Caco-2 (cell line): Measurements from ENCODE around the gene DENND6B. TPM values are rescaled to one million over a fixed set of nuclear protein-coding genes. Genes with fewer than 3 reads are reported as not detected.

Experiments used
- BruUV-seq: library from RNA; stranded (reverse); fragments of 400-500 nt; replicated peaks from 2 replicates; lab custom pipeline; 2021; lab: Mats Ljungman, UMichigan
- CTCF ChIA-PET: fragments of 300-600 bp; sonication (Branson Sonifier 250); formaldehyde crosslinking; loops from one replicate; lab custom pipeline; 2022; ENCODE audit warnings: antibody characterized with exemption; lab: Charles Lee
- POLR2A ChIA-PET: fragments of 300-600 bp; sonication (Branson Sonifier 250); formaldehyde crosslinking; loops from one replicate; lab custom pipeline; 2022; ENCODE audit warnings: antibody characterized with exemption; lab: Charles Lee
- DNase-seq, 2 experiments: peaks; one replicate each; pipeline versions ENCODE4 v3.0.0 to v3.0.0-alpha.2; 2020 to 2022
- H3K27me3 ChIP-seq: replicated peaks from 2 replicates; pipeline ENCODE4 v1.6.0; 2011; ENCODE audit warnings: low read length; ENCODE audit not compliant: control insufficient read depth, insufficient read depth
- H3K36me3 ChIP-seq: 2 replicates; pipeline ENCODE4 v1.5.1; 2011; ENCODE audit warnings: low read length; ENCODE audit not compliant: control insufficient read depth, insufficient read depth
- H3K4me1 ChIP-seq: fragments of 250-450 bp; sonication (Bioruptor Pico); 2 replicates; pipeline ENCODE4 v1.5.1; 2020; ENCODE audit warnings: mild to moderate bottlenecking
- H3K4me3 ChIP-seq: 2 replicates; pipeline ENCODE4 v1.5.1; 2011; ENCODE audit warnings: low read depth, mild to moderate bottlenecking, control low read depth, low read length
- H3K9me3 ChIP-seq: fragments of 250-450 bp; sonication (Bioruptor Pico); 2 replicates; pipeline ENCODE4 v1.5.1; 2020; ENCODE audit warnings: mild to moderate bottlenecking, moderate library complexity
- H3K27ac Mint-ChIP-seq: one replicate; pipeline ENCODE4 v1.8.0; 2022; ENCODE audit warnings: mixed read lengths; ENCODE audit not compliant: unreplicated experiment
- H3K27me3 Mint-ChIP-seq: one replicate; pipeline ENCODE4 v1.8.0; 2022; ENCODE audit warnings: mixed read lengths; ENCODE audit not compliant: insufficient read depth, unreplicated experiment
- H3K36me3 Mint-ChIP-seq: one replicate; pipeline ENCODE4 v1.8.0; 2022; ENCODE audit warnings: mild to moderate bottlenecking, mixed read lengths; ENCODE audit not compliant: insufficient read depth, unreplicated experiment
- H3K4me1 Mint-ChIP-seq: one replicate; pipeline ENCODE4 v1.8.0; 2022; ENCODE audit warnings: low read depth, mixed read lengths; ENCODE audit not compliant: unreplicated experiment
- H3K4me3 Mint-ChIP-seq: one replicate; pipeline ENCODE4 v1.8.0; 2022; ENCODE audit warnings: mild to moderate bottlenecking, moderate library complexity, mixed read lengths; ENCODE audit not compliant: unreplicated experiment
- H3K9me3 Mint-ChIP-seq: one replicate; pipeline ENCODE4 v1.8.0; 2022; ENCODE audit warnings: mixed read lengths; ENCODE audit not compliant: unreplicated experiment
- intact Hi-C: fragments of 100-400 bp; cut with micrococcal nuclease; formaldehyde crosslinking; loops from one replicate; pipeline ENCODE4 v1.10.0; 2022; ENCODE audit not compliant: unreplicated experiment
- total RNA-seq: library from RNA; stranded (reverse); gene quantifications from 2 replicates; pipeline ENCODE4 v1.2.3, GENCODE V29; 2022
- TF ChIP-seq, protein P1 (sequence below), 2 experiments: fragments of 200-600 bp in 1 of 2; IDR thresholded peaks; 1 replicate in 1 of 2; 2 replicates in 1 of 2; pipeline versions ENCODE4 v1.5.1 to v1.8.0; 2011 to 2022; ENCODE audit warnings: antibody characterized with exemption in 1 of 2, control low read depth in 1 of 2, inconsistent platforms in 1 of 2, low read depth in 1 of 2, low read length in 1 of 2, mild to moderate bottlenecking in 1 of 2, moderate library complexity in 1 of 2; ENCODE audit not compliant: insufficient read depth in 1 of 2, severe bottlenecking in 1 of 2, unreplicated experiment in 1 of 2

The DENND6B gene
- total RNA-seq, 1 experiment from 2014 or later: 3.4 TPM

DNA sequence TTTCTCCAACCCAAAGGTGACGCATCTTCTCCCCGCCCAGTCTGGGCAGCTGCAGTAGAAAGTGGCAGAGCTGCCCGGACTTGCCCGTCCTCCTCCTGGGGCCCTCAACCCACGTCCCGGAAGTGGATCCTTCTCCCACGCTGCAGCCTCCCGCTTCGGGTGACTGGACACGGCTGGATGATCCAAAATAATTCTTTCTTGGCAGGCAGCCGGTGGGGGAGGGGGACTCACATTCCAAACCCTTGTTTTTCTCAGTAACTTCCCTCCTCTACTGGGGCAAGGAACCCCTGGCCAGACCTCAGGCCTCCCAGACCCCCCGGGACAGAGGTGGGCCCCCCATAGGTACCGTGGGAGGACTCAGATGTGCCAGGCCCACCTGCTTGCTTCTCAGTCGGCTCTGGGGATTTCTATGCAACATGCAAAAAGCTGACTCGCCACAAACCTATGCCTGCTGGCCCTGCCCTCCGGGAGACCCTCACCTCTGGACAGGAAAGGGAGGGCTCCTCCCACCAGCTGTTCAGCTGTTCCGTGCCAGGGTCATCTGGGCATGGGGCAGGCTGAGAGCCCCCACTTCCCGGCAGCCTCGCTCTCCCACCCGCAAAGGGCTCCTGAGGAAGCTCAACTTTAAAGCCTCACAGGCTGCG, 20.8 kb downstream of the DENND6B start:
- POLR2A ChIA-PET: interaction anchor here (2.6 kb wide), 1 partner anchor 12 kb away, joined by 25 read pairs; no protein-coding TSS in a partner anchor

DNA sequence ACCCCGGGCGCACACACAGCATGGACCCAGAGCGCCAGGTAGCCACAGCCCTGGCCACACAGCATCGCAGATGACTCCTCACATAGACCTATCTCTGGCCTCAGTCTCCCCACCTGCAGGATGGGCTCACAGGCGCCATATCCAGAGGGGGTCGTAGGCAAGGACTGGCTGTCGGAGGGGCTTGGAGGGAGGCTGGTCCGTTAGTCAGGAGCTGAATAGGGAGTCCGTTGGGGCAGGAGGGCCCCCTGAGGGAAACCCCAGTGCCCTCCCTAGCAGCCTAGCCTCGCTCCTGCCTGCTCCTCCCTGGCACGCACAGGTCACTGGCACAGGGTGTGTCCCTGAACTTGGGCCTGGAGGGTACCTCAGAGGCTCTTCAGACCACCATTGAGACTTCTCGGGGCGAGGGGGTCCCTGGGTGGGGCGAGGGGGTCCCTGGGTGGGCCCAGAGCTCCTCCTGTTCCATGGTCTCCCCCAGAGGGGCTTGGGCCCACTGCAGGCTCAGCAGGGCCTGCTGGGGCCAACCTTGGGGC, 21.4 kb downstream of the DENND6B start:
- peak overlapping the region; percentile 53 for H3K27ac Mint-ChIP-seq
- BruUV-seq: TSS peak; percentile 20
- H3K36me3 ChIP-seq: peaks cover 2% of the 10 kb centered on the region
- H3K4me3 Mint-ChIP-seq: peak overlapping the region; percentile 71
- no peaks in the 10 kb centered on the region for H3K9me3 Mint-ChIP-seq
- ChIA-PET CTCF (interaction anchor here (1.8 kb wide), 1 partner anchor 11 kb away, joined by 8 read pairs; no protein-coding TSS in a partner anchor), POLR2A (interaction anchor here (2.6 kb wide), 1 partner anchor 12 kb away, joined by 25 read pairs; no protein-coding TSS in a partner anchor)
- peaks cover 43% of the 10 kb centered on the region for H3K4me1 ChIP-seq
- no peaks in the 10 kb centered on the region for H3K9me3 ChIP-seq
- no peaks in the 10 kb centered on the region for H3K27me3 Mint-ChIP-seq
- intact Hi-C loops: no loop called here
- H3K36me3 Mint-ChIP-seq: peaks cover 6% of the 10 kb centered on the region
- H3K27me3 ChIP-seq: no peaks in the 10 kb centered on the region
- DNase-seq: no peak
- peaks cover 13% of the 10 kb centered on the region for H3K4me1 Mint-ChIP-seq
- no peak overlapping the region; the same call in 1 of the 2 replicates for H3K4me3 ChIP-seq
- TF ChIP-seq, protein P1, sequence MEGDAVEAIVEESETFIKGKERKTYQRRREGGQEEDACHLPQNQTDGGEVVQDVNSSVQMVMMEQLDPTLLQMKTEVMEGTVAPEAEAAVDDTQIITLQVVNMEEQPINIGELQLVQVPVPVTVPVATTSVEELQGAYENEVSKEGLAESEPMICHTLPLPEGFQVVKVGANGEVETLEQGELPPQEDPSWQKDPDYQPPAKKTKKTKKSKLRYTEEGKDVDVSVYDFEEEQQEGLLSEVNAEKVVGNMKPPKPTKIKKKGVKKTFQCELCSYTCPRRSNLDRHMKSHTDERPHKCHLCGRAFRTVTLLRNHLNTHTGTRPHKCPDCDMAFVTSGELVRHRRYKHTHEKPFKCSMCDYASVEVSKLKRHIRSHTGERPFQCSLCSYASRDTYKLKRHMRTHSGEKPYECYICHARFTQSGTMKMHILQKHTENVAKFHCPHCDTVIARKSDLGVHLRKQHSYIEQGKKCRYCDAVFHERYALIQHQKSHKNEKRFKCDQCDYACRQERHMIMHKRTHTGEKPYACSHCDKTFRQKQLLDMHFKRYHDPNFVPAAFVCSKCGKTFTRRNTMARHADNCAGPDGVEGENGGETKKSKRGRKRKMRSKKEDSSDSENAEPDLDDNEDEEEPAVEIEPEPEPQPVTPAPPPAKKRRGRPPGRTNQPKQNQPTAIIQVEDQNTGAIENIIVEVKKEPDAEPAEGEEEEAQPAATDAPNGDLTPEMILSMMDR (IDR thresholded peaks at IDR 0.05; ENCODE audit: insufficient read depth in 1 of 2, low read depth in 1 of 2, low read length in 1 of 2, severe bottlenecking in 1 of 2, unreplicated experiment in 1 of 2): no peak

More for the DNA sequence above, 20.8 kb downstream of the DENND6B start:
- TF ChIP-seq, protein P1 (IDR thresholded peaks at IDR 0.05; ENCODE audit: insufficient read depth in 1 of 2, low read depth in 1 of 2, low read length in 1 of 2, severe bottlenecking in 1 of 2, unreplicated experiment in 1 of 2): no peak
- Histone ChIP-seq H3K27me3 (no peaks in the 10 kb centered on the region), H3K4me3 (peak overlapping the region; percentile 49), H3K4me1 (peaks cover 39% of the 10 kb centered on the region), H3K9me3 (no peaks in the 10 kb centered on the region), H3K36me3 (peaks cover 2% of the 10 kb centered on the region)
- Mint-ChIP-seq H3K27me3 (no peaks in the 10 kb centered on the region), H3K4me1 (peaks cover 13% of the 10 kb centered on the region), H3K4me3 (peak overlapping the region; percentile 71), H3K27ac (peak overlapping the region; percentile 53), H3K36me3 (peaks cover 6% of the 10 kb centered on the region), H3K9me3 (no peaks in the 10 kb centered on the region)
- no peak for DNase-seq
- no TSS peak for BruUV-seq
- CTCF ChIA-PET: interaction anchor here (0.6 to 1.5 kb wide), 4 partner anchors 12 to 396 kb away, joined by 3 to 6 read pairs (median 4); no protein-coding TSS in a partner anchor
- intact Hi-C loops: no loop called here

DNA sequence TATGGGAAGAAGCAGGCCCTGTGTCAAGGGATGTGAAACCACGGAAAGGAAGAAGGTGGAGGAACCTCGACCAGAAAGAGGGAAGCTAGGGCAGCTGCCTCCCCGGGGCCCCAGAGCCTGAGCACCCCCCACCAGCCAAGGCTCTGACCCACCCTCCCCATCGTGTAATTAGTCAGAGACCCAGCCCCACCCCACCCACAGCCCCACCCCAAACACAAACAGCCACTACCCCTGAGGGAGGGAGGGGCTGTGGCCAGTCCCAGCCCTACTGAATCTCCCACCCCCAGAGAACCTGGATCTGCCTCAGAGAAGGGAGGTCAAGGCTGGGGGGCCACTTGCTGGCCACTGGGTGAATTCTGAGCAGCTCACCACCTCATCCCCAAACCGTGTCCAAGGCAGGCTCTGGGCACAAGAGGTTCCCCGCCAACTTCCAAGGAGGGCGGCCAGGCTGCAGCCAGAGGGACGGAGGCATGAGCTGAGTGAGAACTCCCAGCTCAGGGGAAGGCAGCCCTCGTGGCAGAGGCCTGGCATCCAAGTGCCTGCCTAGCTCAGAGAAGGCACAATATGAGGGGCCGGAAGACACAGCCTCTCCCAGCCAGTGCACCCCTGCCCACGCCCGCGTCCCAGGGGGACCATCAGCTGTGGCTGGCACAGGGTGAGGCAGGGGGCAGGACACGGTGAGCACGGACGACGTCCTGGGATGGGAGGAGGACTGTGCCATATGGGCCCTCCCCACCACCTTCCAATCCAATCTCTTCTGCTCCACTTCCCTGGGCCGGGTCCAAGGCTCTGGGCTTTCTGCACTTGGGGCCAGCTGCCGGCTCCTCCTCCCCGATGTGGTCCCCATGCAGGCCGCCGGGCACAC, 22.1 kb downstream of the DENND6B start:
- peaks cover 13% of the 10 kb centered on the region for H3K4me1 Mint-ChIP-seq
- H3K4me3 Mint-ChIP-seq: peak overlapping the region; percentile 71
- no peaks in the 10 kb centered on the region for H3K9me3 ChIP-seq
- no peaks in the 10 kb centered on the region for H3K27me3 ChIP-seq
- intact Hi-C loops: no loop called here
- ChIA-PET CTCF (interaction anchor here (1.8 kb wide), 1 partner anchor 11 kb away, joined by 8 read pairs; no protein-coding TSS in a partner anchor), POLR2A (interaction anchor here (1.0 to 1.5 kb wide), 2 partner anchors 11 to 23 kb away, joined by 4 to 6 read pairs; no protein-coding TSS in a partner anchor)
- no peaks in the 10 kb centered on the region for H3K9me3 Mint-ChIP-seq
- peaks cover 43% of the 10 kb centered on the region for H3K4me1 ChIP-seq
- no peak overlapping the region for H3K4me3 ChIP-seq
- peaks cover 6% of the 10 kb centered on the region for H3K36me3 Mint-ChIP-seq
- no peak for DNase-seq
- no TSS peak for BruUV-seq
- TF ChIP-seq, protein P1 (IDR thresholded peaks at IDR 0.05; ENCODE audit: insufficient read depth in 1 of 2, low read depth in 1 of 2, low read length in 1 of 2, severe bottlenecking in 1 of 2, unreplicated experiment in 1 of 2): no peak
- H3K27ac Mint-ChIP-seq: peak overlapping the region; percentile 89
- no peaks in the 10 kb centered on the region for H3K27me3 Mint-ChIP-seq
- H3K36me3 ChIP-seq: peaks cover 2% of the 10 kb centered on the region
